Chondrocyte (in vitro differentiated cells): ENCODE data around the gene SGK2. TPM values are rescaled to one million over a fixed set of nuclear protein-coding genes. Genes with fewer than 3 reads are reported as not detected.
A peak's percentile ranks its signal among the peaks of the same experiment; 100 is the strongest.

Source experiments
- DNase-seq: peaks from one replicate; pipeline ENCODE4 v3.0.0; 2021; ENCODE audit warnings: mixed read lengths, low spot score
- H3K27ac Mint-ChIP-seq: one replicate; pipeline ENCODE4 v1.8.0; 2021; ENCODE audit warnings: mild to moderate bottlenecking, moderate library complexity, mixed read lengths; ENCODE audit not compliant: unreplicated experiment
- H3K27me3 Mint-ChIP-seq: 2 replicates; pipeline ENCODE4 v1.8.0; 2021; ENCODE audit warnings: low read depth, mixed read lengths
- H3K36me3 Mint-ChIP-seq: 2 replicates; pipeline ENCODE4 v1.8.0; 2021; ENCODE audit warnings: low read depth, mixed read lengths
- H3K4me1 Mint-ChIP-seq: 2 replicates; pipeline ENCODE4 v1.8.0; 2021; ENCODE audit warnings: low read depth, mild to moderate bottlenecking, mixed read lengths
- H3K4me3 Mint-ChIP-seq: one replicate; pipeline ENCODE4 v1.8.0; 2021; ENCODE audit warnings: mild to moderate bottlenecking, moderate library complexity, mixed read lengths; ENCODE audit not compliant: unreplicated experiment
- H3K9me3 Mint-ChIP-seq: 2 replicates; pipeline ENCODE4 v1.8.0; 2021; ENCODE audit warnings: low read depth, mixed read lengths
- CTCF ChIP-seq: fragments of 200-600 bp; sonication (generic); IDR thresholded peaks from 2 replicates; pipeline ENCODE4 v1.5.0; 2021; ENCODE audit warnings: antibody characterized with exemption, mild to moderate bottlenecking, moderate library complexity
- total RNA-seq: library from RNA; stranded (reverse); gene quantifications from 3 replicates; pipeline ENCODE4 v1.2.1, GENCODE V29; 2021

The SGK2 gene
- total RNA-seq, 1 donor from 2014 or later: 0.45 TPM

- Mint-ChIP-seq H3K9me3 (no peaks in the 10 kb centered on the region), H3K27me3 (no peaks in the 10 kb centered on the region), H3K4me1 (no peaks in the 10 kb centered on the region), H3K4me3 (no peak overlapping the region), H3K27ac (no peak overlapping the region), H3K36me3 (peaks cover 4% of the 10 kb centered on the region)
- no peak for TF ChIP-seq CTCF
- peak; percentile 20 for DNase-seq
These were observed 25.8 kb upstream of the SGK2 start for GRCh38 chr20:43533060-43533459.

GRCh38 chr20:43534016-43534415, 24.8 kb upstream of the SGK2 start:
- H3K36me3 Mint-ChIP-seq: peaks cover 4% of the 10 kb centered on the region
- H3K27me3 Mint-ChIP-seq: no peaks in the 10 kb centered on the region
- TF ChIP-seq CTCF: no peak
- no peaks in the 10 kb centered on the region for H3K9me3 Mint-ChIP-seq
- no peak overlapping the region for H3K4me3 Mint-ChIP-seq
- no peaks in the 10 kb centered on the region for H3K4me1 Mint-ChIP-seq
- DNase-seq: peak; percentile 82
- no peak overlapping the region for H3K27ac Mint-ChIP-seq

- Mint-ChIP-seq H3K27ac (no peak overlapping the region), H3K4me1 (no peaks in the 10 kb centered on the region), H3K9me3 (no peaks in the 10 kb centered on the region), H3K4me3 (no peak overlapping the region), H3K27me3 (no peaks in the 10 kb centered on the region), H3K36me3 (peaks cover 4% of the 10 kb centered on the region)
- DNase-seq: peak; percentile 43
- no peak for TF ChIP-seq CTCF
These were observed 24.0 kb upstream of the SGK2 start for GRCh38 chr20:43534791-43535350.

GRCh38 chr20:43535370-43536004, 23.3 kb upstream of the SGK2 start:
- DNase-seq: no peak
- H3K27ac Mint-ChIP-seq: no peak overlapping the region
- peaks cover 4% of the 10 kb centered on the region for H3K36me3 Mint-ChIP-seq
- no peaks in the 10 kb centered on the region for H3K9me3 Mint-ChIP-seq
- H3K4me1 Mint-ChIP-seq: no peaks in the 10 kb centered on the region
- TF ChIP-seq CTCF: no peak
- H3K4me3 Mint-ChIP-seq: no peak overlapping the region
- H3K27me3 Mint-ChIP-seq: no peaks in the 10 kb centered on the region

GRCh38 chr20:43536041-43536816, 22.6 kb upstream of the SGK2 start:
- no peaks in the 10 kb centered on the region for H3K4me1 Mint-ChIP-seq
- TF ChIP-seq CTCF: no peak
- peaks cover 4% of the 10 kb centered on the region for H3K36me3 Mint-ChIP-seq
- H3K27ac Mint-ChIP-seq: no peak overlapping the region
- no peaks in the 10 kb centered on the region for H3K27me3 Mint-ChIP-seq
- H3K4me3 Mint-ChIP-seq: no peak overlapping the region
- H3K9me3 Mint-ChIP-seq: no peaks in the 10 kb centered on the region
- DNase-seq: no peak
